B cell (primary cell): ENCODE measurements around the gene PC.

Experiments
- CTCF ChIP-seq: fragments of 200-600 bp; IDR thresholded peaks from one replicate; pipeline ENCODE4 v1.8.0; 2022; ENCODE audit warnings: antibody characterized with exemption, mild to moderate bottlenecking
- EZH2 ChIP-seq: IDR thresholded peaks from 2 replicates; pipeline ENCODE4 v1.6.1; 2012; ENCODE audit warnings: borderline replicate concordance, low read depth, mild to moderate bottlenecking, moderate library complexity, low read length; ENCODE audit not compliant: insufficient read depth, poor library complexity, severe bottlenecking

GRCh38 chr11:66996609-66997273, 38.6 kb upstream of the PC start:
- TF ChIP-seq CTCF, result no peak
- TF ChIP-seq EZH2, result no peak
